ENCODE data around the gene RGS7.
"Not testable (repeated sequence)": the region's sequence is repeated elsewhere in the genome, so short reads cannot be mapped to it uniquely, and the experiment has no call there.

RGS7 gene

DNA sequence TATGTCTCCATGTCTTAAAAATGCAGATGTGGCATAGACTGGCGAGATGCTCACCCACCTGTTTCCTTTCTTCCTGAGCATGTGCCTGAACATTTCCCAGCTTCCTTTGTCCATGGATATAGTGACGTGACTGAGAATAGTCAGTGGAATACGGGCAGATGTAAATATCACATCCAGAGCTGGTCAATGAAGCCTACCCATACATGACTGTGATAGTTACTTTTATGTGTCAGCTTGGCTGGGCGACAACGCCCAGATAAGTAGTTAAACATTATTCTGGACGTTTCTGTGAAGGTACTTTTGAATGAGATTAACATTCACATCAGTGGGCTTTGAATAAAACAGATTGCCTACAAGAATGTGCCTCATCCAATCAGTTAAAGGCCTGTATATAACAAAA, 135.7 kb downstream of the RGS7 start:
- H3K9me3 Mint-ChIP-seq, result peaks cover 8% of the 10 kb centered on the region
- H3K36me3 Mint-ChIP-seq (ENCODE audit: low read depth), result no peaks in the 10 kb centered on the region
- no peak overlapping the region for H3K4me3 Mint-ChIP-seq
- no peak overlapping the region for H3K27ac Mint-ChIP-seq
- H3K27me3 Mint-ChIP-seq, result no peaks in the 10 kb centered on the region
- H3K4me1 Mint-ChIP-seq (ENCODE audit: low read depth), result no peaks in the 10 kb centered on the region

DNA sequence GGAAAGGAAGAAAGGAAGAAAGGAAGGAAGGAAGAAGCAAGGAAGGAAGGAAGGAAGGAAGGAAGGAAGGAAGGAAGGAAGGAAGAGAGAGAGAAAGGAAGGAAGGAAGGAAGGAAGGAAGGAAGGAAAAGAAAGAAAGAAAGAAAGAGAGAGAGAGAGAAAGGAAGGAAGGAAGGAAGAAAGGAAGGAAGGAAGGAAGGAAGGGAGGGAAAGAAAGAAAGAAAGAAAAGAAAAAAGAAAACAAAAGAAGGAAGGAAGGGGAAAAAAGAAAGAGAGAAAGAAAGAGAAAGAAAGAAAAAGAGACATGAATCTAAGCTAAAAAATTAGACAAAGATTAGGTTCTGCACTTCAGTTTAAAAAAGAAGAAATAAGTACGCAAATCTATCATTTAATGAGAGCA, 136.1 kb downstream of the RGS7 start:
- not testable (repeated sequence) for H3K27ac Mint-ChIP-seq; H3K4me1 Mint-ChIP-seq (ENCODE audit: low read depth); H3K36me3 Mint-ChIP-seq (ENCODE audit: low read depth); H3K27me3 Mint-ChIP-seq; H3K4me3 Mint-ChIP-seq; H3K9me3 Mint-ChIP-seq

DNA sequence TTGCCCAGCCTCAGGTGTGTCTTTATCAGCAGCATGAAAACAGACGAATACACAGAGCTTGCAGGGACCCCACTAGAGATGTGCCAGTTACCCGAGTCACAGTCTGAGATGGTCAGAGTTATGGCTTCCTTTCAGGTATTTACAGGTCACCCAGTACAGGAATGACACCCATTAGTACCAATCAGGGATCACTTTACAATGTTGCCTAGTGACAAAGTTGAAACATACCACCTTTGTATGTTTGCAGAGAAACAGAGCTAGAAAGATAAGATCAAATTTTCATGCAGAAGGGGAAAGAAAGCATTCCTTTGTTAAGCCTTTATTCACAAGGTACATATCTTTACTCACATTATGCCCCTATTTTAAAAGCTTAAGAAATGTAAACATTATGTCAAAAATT, 137.6 kb downstream of the RGS7 start:
- H3K27me3 Mint-ChIP-seq, result no peaks in the 10 kb centered on the region
- H3K9me3 Mint-ChIP-seq, result peaks cover 14% of the 10 kb centered on the region
- H3K36me3 Mint-ChIP-seq (ENCODE audit: low read depth), result no peaks in the 10 kb centered on the region
- no peak overlapping the region for H3K27ac Mint-ChIP-seq
- no peak overlapping the region for H3K4me3 Mint-ChIP-seq
- no peaks in the 10 kb centered on the region for H3K4me1 Mint-ChIP-seq (ENCODE audit: low read depth)

DNA sequence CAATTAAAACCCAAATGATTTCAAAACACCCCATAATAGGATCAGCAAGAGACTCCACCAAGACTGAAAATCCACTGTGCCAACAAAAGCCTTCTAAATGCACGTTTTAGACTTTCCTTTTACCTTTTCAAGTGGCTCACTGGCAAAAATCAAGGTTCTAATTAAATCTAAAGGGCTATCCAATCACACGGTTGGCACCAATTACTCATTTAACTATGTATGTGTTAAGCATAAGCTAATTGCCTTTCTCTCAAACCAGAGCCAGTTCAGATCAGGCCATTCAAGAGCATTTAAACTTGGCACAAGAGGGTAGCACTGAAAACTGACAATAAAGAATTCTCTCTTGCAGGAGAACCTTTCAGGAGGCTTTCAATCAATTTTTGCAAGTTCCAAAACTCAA, 139.5 kb downstream of the RGS7 start:
- no peak overlapping the region for H3K27ac Mint-ChIP-seq
- H3K9me3 Mint-ChIP-seq, result peaks cover 10% of the 10 kb centered on the region
- no peaks in the 10 kb centered on the region for H3K27me3 Mint-ChIP-seq
- H3K4me3 Mint-ChIP-seq, result no peak overlapping the region
- no peaks in the 10 kb centered on the region for H3K4me1 Mint-ChIP-seq (ENCODE audit: low read depth)
- H3K36me3 Mint-ChIP-seq (ENCODE audit: low read depth), result no peaks in the 10 kb centered on the region

- Mint-ChIP-seq H3K4me3 (no peak overlapping the region), H3K27me3 (no peaks in the 10 kb centered on the region), H3K4me1 (ENCODE audit: low read depth) (no peaks in the 10 kb centered on the region), H3K36me3 (ENCODE audit: low read depth) (no peaks in the 10 kb centered on the region), H3K27ac (no peak overlapping the region), H3K9me3 (peaks cover 7% of the 10 kb centered on the region)
Measured at GRCh38 chr1:241215683-241216082, 141.3 kb downstream of the RGS7 start.

- Mint-ChIP-seq H3K36me3 (ENCODE audit: low read depth) (no peaks in the 10 kb centered on the region), H3K27me3 (no peaks in the 10 kb centered on the region), H3K9me3 (peaks cover 6% of the 10 kb centered on the region), H3K27ac (no peak overlapping the region), H3K4me3 (no peak overlapping the region), H3K4me1 (ENCODE audit: low read depth) (no peaks in the 10 kb centered on the region)
Measured at GRCh38 chr1:241215203-241215602, 141.8 kb downstream of the RGS7 start.

DNA sequence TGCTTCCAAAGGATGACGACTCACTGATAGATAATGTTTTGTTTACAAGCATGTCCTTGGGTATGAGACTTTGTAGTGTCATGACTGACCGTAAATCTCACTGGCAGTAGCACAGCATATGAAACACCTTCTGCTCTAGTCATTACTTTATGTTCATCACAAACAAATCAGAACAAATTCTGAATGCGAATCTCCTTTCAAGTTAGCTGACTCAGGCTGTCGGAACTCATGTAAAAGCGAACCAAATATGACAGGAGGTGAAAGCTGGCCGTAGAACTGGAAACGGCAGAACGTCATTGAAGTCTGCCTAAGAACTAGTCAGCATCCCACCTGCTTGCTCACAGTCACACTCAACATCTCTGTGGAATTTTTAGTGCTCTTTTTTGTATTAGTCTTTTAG, 143.9 kb downstream of the RGS7 start:
- Mint-ChIP-seq H3K27me3 (no peaks in the 10 kb centered on the region), H3K36me3 (ENCODE audit: low read depth) (no peaks in the 10 kb centered on the region), H3K4me3 (no peak overlapping the region), H3K9me3 (peaks cover 6% of the 10 kb centered on the region), H3K4me1 (ENCODE audit: low read depth) (no peaks in the 10 kb centered on the region), H3K27ac (no peak overlapping the region)

DNA sequence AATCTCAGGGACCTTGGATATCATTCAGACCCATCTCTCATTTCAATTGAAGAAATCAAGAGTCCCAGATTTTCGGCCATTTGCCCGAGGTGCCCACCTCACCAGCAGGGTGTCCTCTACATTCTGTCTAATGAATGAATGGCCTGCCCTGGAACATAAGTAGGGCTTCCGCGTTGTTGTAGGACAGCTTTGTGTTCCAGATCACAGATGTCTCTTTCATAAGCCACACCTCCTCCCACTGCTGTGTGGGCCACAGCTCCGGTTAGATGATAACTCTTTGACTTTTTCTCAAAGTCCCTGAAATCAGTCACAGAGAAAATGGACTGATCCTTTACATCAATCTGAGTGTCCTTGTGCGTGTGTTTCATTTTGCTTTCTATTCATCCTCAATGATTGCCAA, 144.4 kb downstream of the RGS7 start:
- Mint-ChIP-seq H3K9me3 (peaks cover 6% of the 10 kb centered on the region), H3K4me1 (ENCODE audit: low read depth) (no peaks in the 10 kb centered on the region), H3K36me3 (ENCODE audit: low read depth) (no peaks in the 10 kb centered on the region), H3K4me3 (no peak overlapping the region), H3K27me3 (no peaks in the 10 kb centered on the region), H3K27ac (no peak overlapping the region)

DNA sequence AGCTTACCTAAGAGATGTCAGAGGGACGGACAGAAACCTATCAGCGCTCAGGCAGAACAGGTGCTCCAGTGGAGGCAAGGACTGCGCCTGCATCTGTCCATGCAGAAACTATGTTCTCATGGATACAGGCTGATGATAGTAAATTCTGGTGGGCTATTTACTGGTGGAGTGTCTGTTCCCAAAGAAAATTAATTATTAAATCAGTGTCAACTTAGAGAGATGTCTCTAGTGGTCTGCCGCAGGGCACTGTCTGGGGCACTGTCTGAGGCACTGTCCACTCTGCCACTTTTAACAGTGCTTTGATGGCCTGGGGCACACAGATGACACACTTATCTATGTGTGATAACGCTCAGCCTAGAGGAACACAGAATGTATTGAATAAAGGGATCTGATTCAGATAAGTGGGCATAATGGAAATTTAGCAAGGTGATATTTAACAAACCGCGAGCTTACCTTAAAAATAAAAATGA, 148.1 kb downstream of the RGS7 start:
- Mint-ChIP-seq H3K27ac (no peak overlapping the region), H3K4me1 (ENCODE audit: low read depth) (no peaks in the 10 kb centered on the region), H3K36me3 (ENCODE audit: low read depth) (no peaks in the 10 kb centered on the region), H3K27me3 (no peaks in the 10 kb centered on the region), H3K9me3 (no peaks in the 10 kb centered on the region), H3K4me3 (no peak overlapping the region)

DNA sequence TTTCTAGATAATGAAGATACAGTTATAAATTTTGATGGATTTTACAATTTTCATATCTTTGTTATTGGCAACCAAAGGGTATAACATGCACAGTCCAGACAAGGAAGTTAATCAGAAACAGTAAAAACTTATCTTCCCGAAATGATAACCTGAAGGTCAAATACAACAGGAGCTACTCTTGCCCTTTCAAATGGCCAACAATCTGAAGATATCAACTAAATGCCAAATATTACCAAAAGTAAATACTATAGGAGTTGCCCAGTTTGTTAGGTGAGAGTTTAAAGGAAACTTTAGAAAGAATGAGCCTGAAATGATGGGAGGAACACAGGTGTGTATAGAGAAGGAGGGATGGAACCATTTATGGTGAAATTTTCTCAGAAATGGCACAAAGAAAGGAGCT, 153.2 kb downstream of the RGS7 start:
- Mint-ChIP-seq H3K27me3 (no peaks in the 10 kb centered on the region), H3K4me3 (no peak overlapping the region)

GRCh38 chr1:241202401-241202800, 154.6 kb downstream of the RGS7 start:
- no peak overlapping the region for H3K4me3 Mint-ChIP-seq
- H3K27me3 Mint-ChIP-seq, result no peaks in the 10 kb centered on the region
- H3K36me3 Mint-ChIP-seq (ENCODE audit: low read depth), result no peaks in the 10 kb centered on the region
- H3K4me1 Mint-ChIP-seq (ENCODE audit: low read depth), result no peaks in the 10 kb centered on the region
- H3K27ac Mint-ChIP-seq, result no peak overlapping the region
- H3K9me3 Mint-ChIP-seq, result peaks cover 7% of the 10 kb centered on the region

More for the DNA sequence above, 153.2 kb downstream of the RGS7 start:
- Mint-ChIP-seq H3K36me3 (ENCODE audit: low read depth) (no peaks in the 10 kb centered on the region), H3K9me3 (peaks cover 7% of the 10 kb centered on the region), H3K4me1 (ENCODE audit: low read depth) (no peaks in the 10 kb centered on the region), H3K27ac (no peak overlapping the region)

DNA sequence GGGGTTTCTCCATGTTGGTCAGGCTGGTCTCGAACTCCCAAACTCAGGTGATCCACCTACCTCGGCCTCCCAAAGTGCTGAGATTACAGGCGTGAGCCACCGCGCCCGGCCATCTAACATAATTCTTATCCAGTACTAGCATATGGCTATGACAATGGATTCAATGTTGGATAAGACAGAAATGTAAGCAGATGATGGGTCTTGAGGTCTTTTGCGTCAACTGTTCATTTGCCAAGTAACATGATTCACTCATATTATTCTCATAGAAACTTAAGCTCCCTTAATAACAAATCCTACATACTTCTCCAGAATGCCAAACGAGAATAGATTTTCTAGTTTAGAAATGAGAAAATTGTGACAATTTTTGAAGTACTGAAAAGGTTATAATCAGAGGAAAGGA, 170.3 kb downstream of the RGS7 start:
- Mint-ChIP-seq H3K4me3 (no peak overlapping the region), H3K27ac (no peak overlapping the region), H3K4me1 (ENCODE audit: low read depth) (no peaks in the 10 kb centered on the region)

DNA sequence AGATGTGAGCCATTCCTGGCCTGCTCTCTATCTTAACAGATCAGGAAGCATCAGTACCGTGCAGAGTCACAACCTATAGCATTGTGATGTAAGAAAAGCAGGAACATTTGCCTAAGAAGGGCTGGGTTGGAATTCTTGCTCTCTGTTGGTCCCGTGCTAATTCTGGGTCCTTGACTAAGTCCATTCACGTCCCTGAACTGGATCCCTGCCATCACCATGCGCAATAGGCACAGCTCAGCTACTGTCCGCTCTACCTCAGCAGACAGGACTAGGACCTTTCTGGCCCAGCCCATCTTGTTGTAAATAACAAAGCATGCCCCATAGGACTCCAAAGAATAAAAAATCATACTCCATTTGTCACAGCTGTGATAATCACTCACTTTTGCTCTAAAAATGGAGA, 175.0 kb downstream of the RGS7 start:
- Mint-ChIP-seq H3K4me3 (no peak overlapping the region), H3K27ac (no peak overlapping the region), H3K9me3 (peaks cover 3% of the 10 kb centered on the region), H3K36me3 (ENCODE audit: low read depth) (no peaks in the 10 kb centered on the region), H3K27me3 (no peaks in the 10 kb centered on the region), H3K4me1 (ENCODE audit: low read depth) (no peaks in the 10 kb centered on the region)

More for the DNA sequence above, 170.3 kb downstream of the RGS7 start:
- no peaks in the 10 kb centered on the region for H3K27me3 Mint-ChIP-seq
- no peaks in the 10 kb centered on the region for H3K9me3 Mint-ChIP-seq
- no peaks in the 10 kb centered on the region for H3K36me3 Mint-ChIP-seq (ENCODE audit: low read depth)

DNA sequence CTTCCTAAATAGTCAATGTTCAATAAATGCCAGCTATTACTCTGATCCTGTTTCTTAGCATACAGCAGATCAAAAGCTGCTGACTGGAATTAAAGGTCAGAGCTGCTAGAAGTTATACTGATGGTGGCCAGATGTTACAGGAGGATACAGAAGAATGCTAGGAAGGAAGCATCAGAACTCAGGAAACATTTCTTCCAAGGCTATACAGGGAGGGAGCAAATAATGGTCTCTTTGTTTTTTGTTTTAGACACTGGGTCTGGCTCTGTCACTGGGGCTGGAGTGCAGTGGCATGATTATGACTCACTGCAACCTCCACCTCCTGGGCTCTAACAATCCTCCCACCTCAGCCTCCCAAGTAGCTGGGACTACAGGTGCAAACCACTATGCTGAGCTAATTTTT, 175.5 kb downstream of the RGS7 start:
- Mint-ChIP-seq H3K9me3 (peaks cover 5% of the 10 kb centered on the region), H3K4me3 (no peak overlapping the region), H3K27ac (no peak overlapping the region), H3K27me3 (no peaks in the 10 kb centered on the region), H3K4me1 (ENCODE audit: low read depth) (no peaks in the 10 kb centered on the region), H3K36me3 (ENCODE audit: low read depth) (no peaks in the 10 kb centered on the region)

- Mint-ChIP-seq H3K36me3 (ENCODE audit: low read depth) (no peaks in the 10 kb centered on the region), H3K9me3 (peaks cover 5% of the 10 kb centered on the region), H3K4me1 (ENCODE audit: low read depth) (no peaks in the 10 kb centered on the region), H3K27me3 (no peaks in the 10 kb centered on the region), H3K27ac (no peak overlapping the region), H3K4me3 (no peak overlapping the region)
Measured at GRCh38 chr1:241180569-241180968, 176.4 kb downstream of the RGS7 start.

GRCh38 chr1:241177660-241178059, 179.3 kb downstream of the RGS7 start:
- no peaks in the 10 kb centered on the region for H3K36me3 Mint-ChIP-seq (ENCODE audit: low read depth)
- H3K27ac Mint-ChIP-seq, result no peak overlapping the region
- no peak overlapping the region for H3K4me3 Mint-ChIP-seq
- peaks cover 5% of the 10 kb centered on the region for H3K9me3 Mint-ChIP-seq
- H3K4me1 Mint-ChIP-seq (ENCODE audit: low read depth), result no peaks in the 10 kb centered on the region
- no peaks in the 10 kb centered on the region for H3K27me3 Mint-ChIP-seq

DNA sequence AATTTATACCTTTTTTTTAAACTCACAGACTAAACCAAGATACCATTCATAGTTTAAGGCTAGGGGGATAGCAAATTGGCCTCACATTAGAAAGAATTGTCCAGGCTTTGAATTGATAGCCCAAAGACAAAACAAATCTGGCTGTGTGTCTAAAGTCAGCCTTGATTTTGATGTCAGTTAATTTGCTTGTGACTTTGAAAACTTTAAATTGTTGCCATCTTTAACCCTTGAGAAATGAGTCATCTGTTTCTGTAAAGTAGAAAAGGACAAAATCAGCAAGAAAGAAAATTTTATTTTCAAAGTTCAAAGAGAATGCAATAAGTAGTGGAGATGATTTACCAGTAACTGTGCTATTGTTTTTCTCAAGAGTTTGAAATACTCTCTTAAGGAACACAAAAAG, 184.5 kb downstream of the RGS7 start:
- no peaks in the 10 kb centered on the region for H3K36me3 Mint-ChIP-seq (ENCODE audit: low read depth)
- H3K27ac Mint-ChIP-seq, result no peak overlapping the region
- no peaks in the 10 kb centered on the region for H3K27me3 Mint-ChIP-seq
- no peak overlapping the region for H3K4me3 Mint-ChIP-seq
- H3K4me1 Mint-ChIP-seq (ENCODE audit: low read depth), result no peaks in the 10 kb centered on the region
- peaks cover 5% of the 10 kb centered on the region for H3K9me3 Mint-ChIP-seq

Measured in stimulated activated naive CD8-positive, alpha-beta T cell treated with anti-CD3 and anti-CD28 coated beads, Interleukin-15, Interleukin-2, amounts not matched to agents 100 ng/mL and 50 ng/mL, for 24 hours (primary cell).